DMS79 treated with DMSO at 0.1 percent for 48 hours (cell line): ENCODE data around the gene ITCH.
"Not testable (repeated sequence)": the region's sequence is repeated elsewhere in the genome, so short reads cannot be mapped to it uniquely, and the experiment has no call there.

Experiments used
- DNase-seq: peaks from one replicate; lab custom pipeline; 2025; lab: John Stamatoyannopoulos, UW

ITCH gene

DNA sequence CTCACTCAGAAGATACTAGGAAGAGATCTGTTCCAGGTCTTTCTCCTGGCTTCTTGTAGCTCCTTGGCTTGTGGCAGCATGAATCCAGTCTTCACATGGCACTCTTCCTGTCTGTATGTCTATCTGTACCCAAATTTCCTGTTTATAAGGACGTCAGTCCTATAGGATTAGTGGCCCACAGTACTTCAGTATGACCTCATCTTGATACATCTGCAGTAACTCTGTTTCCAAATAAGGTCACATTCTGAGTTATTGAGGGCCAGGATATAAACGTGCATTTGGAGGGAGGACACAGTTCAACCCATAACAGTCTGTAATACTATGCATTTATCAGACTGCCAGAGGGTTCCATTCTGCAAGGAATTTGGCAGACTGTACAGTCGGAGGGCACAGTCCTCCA is 95.6 kb downstream of the ITCH start:
- no peak for DNase-seq

DNA sequence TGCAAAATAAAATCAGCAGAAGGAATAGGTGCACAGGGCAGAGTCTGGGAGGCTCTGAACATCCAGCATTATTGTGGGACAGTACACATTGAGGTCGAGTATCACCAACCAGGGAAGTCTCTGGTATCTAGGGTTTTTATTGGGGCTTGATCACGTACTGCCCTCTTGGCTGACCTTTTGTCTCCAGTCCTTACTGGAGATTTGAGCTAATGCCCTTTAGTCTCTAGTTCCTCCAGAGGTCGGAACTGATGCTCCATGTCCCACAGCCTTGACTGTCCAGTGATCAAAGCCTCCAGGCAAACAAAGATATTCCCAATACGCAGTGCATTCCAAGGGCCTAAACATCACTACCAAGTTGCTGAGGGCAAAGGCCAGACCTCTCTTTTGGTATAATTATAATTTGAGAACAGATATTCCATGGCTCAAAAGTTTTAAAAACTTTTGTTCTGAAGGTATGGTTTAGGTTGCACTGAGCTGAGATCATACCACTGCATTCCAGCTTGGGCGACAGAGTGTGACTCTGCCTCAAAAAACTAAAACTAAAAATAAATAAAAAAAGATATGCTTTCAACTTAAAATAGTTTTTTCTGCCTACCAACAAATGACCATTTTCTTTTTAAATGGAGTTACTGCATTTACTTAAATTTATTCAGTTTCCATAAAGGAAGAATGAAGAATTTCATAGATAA is 96.3 kb downstream of the ITCH start:
- no peak for DNase-seq

DNA sequence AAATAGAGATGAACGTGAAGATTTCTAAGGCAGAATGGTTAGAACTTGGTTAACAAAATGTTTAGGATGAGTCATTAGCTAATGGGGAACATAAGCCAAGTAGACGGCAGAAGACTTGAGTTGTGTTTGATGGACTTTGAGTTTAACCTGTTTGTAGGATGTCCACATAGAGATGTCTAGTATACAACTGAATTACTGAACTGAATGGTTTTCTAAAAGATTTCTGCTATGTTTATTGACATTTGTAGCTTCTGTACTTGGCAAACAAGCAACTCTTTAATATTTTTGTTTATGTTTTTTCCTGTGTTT is 98.7 kb downstream of the ITCH start:
- DNase-seq, result no peak

DNA sequence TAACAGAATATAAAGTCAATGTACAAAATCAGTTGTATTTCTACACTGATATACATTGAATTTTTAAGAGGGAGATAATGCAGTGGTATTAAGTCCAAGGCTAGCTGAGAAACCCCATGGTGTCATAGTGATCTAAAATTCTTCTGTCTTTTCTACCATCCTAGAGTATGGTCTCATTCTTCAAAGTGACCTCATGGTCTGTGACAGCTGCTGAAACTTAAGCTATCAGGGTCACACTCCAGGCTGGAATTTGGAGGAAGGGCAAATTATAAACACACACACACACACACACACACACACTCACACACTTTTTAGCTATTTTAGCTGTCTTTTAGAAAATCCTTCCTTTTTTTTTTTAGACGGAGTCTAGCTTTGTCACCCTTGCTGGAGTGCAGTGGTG is 105.9 kb downstream of the ITCH start:
- DNase-seq, result no peak

DNA sequence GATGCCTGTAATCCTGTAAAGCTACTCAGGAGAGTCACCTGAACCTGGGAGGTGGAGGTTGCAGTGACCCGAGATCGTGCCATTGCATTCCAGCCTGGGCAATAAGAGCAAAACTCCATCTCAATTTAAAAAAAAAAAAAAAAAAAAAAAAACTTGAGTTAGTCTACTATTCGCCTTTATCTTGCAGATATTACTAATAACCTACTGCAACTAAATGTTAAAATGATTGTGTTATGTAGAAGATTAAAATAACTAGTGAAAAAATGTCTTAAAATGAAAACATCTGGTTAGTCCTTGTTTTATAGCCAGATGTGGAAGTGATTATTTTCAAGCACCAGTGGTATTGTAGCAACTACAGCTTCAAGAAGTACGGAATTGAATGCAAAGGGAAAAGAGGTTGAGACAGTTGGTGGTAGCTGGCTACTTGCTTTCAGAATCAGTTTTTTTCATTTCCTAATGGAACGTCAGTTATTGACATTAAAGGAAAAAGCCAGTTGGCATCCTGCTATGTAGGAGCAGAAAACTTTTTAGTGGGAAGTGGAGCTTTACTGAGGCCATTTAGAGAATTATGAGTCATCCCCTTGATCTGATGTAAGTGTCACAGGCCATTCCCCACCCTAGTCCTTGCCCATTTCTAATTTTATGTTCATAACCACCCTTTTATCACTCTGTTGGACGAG is 109.3 kb downstream of the ITCH start:
- DNase-seq, result peak; percentile 8

DNA sequence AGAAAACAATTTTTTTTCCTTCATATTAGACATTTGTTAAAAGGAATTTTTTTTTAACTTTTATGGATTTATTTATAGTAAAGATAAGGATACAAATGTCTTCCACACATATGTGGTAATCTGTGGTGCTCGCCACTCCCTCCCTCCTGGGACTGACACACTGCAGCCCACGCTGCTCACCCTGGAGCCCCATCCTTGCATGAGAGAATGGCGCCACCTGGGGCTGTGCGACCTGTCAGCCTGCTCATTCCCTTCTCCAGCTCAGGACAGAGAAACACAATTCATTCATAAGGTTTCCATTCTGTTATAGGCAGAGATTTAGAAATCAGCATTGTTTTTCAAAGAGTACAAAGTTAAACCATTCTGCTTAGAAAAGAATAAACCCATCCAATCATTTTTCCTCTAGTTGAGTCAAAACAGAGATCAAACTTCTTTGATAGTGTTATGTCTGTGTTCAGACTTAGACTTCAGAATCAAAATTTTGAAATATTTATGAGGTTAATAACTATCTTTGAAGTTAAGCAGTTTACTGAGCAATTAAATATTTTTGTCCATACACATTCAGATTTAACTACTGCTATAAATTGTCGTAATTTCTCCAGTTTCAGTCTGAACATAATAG is 110.3 kb downstream of the ITCH start:
- DNase-seq, result no peak

DNA sequence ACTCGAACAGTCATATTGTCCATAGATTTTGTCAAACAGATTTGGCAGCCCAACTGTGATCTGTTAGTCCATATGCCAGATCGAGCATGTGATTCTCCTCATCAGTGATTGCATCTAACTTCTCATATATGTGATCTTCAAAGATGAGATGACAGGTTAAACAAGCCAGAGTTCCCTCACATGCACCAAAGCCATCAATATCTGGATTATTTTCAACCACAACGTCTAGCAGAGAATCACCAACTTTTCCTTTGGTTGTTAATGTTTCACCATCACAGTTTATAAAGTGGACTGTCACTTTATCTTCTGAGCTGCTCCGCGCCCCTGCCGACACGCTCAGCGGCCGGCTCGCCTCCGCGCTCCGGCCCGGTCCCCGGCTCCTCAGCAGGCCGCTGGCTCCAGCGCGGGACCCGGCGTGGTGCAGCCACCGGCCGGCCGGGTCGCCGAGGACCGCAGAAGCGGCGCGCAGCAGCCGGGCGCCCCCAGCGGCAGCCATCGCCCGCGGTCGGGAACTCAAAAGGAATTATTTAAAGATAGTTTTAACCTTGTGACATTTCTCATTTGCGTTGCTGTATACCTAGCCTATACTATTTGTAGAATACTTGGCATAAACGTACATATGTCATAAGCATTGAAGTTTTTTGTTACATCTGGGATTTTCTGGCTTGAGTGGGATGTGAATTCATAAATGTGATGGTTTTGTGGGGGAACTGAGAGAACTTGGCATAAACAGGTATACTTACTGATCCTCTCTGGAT is 113.1 kb downstream of the ITCH start:
- DNase-seq, result no peak

DNA sequence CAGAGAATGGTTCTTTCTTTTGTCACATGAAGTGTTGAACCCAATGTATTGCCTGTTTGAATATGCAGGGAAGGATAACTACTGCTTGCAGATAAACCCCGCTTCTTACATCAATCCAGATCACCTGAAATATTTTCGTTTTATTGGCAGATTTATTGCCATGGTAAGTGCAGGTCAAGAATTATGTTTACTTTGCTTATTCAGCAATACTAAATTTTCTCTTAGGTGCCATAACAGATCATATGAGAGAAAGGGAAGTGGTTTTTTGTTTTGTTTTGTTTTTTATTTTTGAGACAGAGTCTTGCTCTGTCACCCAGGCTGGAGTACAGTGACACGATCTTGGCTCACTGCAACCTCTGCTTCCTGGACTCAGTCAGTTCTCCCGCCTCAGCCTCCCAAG is 116.6 kb downstream of the ITCH start:
- DNase-seq, result no peak

DNA sequence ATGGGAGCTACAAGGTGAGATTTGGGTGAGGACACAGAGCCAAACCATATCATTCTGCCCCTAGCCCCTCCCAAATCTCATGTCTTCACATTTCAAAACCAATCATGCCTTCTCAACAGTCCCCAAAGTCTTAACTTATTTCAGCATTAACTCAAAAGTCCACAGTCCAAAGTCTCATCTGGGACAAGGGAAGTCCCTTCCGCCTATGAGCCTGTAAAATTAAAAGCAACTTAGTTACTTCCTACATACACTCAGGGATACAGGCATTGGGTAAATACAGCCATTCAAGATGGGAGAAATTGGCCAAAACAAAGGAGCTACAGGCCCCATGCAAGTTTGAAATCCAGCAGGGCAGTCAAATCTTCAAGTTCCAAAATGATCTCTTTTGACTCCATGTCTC is 119.1 kb downstream of the ITCH start:
- not testable (repeated sequence) for DNase-seq

DNA sequence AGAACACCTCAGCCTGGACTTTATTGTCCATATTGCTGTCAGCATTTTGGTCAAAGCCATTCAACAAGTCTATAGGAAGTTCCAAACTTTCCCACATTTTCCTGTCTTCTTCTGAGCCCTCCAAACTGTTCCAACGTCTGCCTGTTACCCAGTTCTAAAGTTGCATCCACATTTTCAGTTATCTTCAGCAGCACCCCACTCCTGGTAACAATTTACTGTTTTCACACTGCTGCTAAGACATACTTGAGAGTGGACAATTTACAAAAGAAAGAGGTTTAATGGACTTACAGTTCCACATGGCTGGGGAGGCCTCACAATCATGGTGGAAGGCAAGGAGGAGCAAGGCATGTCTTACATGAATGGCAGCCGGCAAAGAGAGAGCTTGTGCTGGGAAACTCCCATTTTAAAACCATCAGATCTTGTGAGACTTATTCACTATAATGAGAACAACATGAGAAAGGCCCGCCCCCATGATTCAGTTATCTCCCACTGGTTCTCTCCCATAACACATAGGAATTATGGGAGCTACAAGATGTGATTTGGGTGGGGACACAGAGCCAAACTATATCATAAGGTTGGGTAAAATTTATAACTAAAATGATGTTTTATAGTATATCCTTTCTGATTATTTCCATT is 120.6 kb downstream of the ITCH start:
- not testable (repeated sequence) for DNase-seq

DNA sequence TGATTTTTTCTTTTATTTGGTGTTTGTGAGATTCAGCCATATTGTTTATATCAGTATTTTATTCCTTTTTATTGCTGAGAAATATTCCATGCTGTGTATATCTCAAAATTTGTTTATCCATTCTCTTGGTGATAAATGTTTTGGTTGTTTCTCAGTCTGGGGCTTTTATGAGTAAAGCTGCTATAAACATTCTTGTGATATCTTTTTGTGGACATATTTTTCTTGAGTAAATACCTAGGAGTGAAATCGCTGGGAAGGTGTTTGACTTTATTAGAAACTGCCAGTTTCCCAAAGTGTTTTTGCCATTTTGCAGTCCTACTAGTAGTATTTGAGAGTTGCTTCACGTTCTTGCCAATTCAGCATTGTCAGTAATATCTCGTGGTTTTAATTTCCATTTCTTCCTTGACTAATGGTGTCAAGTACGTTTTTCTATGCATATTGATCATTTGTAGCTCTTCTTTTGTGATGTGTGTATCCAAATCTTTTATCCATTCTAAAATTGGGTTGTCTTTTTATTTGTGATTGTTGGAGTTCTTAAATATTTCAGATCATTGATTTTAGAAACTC is 122.1 kb downstream of the ITCH start:
- DNase-seq, result no peak

DNA sequence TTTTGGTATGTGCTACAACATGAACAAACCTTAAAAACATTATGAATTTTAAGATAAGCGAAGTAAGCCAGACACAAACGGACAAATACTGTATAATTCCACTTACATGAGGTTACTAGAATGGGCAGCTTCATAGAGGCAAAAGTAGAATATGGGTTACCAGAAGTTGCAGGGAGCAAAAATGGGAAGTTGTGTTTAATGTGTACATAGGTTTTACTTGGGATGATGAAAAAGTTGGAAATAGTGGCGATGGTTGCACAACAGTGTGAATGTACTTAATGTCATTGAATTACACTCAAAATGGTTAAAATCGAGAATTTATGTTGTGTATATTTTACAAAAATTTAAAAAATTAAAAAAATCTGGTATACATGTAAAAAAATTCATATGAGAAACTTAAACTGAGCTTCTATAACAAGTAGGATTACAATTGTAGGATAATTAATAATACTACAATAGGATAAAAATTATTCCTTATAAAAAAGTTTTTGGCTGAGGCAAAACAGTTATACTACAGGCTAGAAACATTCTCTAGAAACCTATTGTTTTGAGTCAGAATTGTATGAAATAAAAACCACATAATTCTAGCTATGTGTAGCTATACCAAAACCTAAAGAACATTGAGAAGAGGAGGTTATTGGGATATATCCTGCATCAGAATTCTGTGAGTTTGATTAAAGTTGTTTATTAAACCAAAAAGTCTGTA is 128.3 kb downstream of the ITCH start:
- no peak for DNase-seq

DNA sequence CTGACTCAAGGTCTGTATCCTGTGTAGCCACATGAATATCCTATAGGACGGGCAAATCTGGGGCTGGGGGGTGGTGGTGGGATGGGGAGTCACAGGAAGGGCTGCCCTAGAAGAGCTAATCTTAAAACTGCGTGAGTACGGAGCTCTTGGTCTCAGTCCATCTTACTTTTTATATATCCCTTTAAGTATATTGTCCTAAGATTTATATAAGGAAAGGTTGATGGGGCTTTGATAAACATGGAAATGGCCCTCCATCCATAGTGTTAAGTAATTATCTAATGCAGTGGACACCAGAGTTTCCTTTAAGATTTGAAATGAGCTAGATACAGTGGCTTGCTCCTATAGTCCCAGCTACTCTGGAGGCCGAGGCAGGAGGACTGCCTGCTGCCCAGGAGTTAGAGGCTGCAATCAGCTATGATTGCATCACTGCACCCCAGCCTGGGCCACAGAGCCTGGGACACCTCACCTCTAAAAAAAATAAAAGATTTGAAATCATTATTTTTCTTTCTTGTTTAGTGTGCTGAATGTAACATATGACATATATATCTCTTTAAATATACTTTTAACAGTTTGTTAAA is 128.9 kb downstream of the ITCH start:
- DNase-seq, result no peak

DNA sequence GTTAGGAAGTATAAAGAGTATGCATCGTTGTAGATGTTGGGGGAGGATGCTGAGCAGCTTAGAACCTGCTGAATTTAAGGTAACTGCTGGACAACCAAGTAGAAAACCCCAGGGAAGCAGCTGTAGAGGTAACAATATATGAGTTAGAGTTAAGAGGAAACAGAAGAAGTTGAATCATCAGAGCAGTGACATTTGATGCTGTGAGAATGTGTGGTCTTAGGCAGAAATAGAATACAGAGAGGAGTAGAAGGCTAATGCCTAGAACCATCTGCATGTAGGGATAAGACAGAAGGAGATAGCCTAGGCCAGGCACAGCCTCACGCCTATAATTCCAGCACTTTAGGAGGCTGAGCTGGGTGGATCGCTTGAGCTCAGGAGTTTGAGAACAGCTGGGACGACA is 130.6 kb downstream of the ITCH start:
- DNase-seq, result no peak

DNA sequence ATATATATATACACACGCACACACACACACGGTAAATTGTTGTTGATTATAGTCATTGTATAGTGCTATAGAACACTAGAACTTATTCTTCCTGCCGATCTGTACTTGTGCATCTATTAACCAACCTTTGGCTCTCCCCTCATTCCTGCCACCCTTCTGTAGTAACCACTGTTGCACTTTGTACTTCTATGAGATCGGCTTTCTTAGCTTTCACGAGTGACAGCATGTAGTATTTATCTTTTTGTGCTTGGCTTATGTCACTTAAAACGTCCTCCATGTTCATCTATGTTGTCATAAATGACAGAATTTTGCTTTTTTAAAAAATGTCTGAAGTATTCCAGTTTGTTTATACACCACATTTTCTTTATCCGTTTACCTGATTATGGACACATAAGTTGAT is 132.2 kb downstream of the ITCH start:
- DNase-seq, result no peak

DNA sequence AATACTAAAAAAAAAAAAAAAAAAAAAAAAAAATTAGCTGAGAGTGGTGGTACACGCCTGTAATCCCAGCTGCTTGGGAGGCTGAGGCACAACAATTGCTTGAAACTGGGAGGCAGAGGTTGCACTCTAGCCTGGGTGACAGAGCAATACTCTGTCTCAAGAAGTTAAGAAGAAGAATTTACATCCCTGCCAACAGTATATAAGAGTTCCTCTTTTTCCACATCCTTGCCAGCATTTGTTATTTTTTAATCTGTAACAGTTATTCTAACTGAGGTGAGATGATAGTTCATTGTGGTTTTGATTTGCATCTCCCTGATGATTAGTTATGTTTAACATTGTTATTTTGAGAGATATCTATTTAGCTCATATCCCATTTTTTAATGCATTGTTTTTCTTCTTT is 132.8 kb downstream of the ITCH start:
- DNase-seq, result no peak

DNA sequence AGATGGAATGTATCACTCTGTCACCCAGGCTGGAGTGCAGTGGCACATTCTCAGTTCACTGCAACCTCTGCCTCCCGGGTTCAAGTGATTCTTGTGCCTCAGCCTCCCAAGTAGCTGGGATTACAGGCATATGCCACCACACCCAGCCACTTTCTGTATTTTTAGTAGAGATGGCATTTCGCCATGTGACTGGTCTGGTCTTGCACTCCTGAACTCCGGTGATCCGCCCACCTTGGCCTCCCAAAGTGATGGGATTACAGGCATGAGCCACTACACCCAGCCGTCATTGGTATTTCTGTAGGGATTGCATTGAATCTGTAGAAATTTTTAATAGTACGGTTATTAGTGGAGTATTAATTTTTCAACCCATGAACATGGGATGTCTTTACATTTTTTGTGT is 134.5 kb downstream of the ITCH start:
- not testable (repeated sequence) for DNase-seq

DNA sequence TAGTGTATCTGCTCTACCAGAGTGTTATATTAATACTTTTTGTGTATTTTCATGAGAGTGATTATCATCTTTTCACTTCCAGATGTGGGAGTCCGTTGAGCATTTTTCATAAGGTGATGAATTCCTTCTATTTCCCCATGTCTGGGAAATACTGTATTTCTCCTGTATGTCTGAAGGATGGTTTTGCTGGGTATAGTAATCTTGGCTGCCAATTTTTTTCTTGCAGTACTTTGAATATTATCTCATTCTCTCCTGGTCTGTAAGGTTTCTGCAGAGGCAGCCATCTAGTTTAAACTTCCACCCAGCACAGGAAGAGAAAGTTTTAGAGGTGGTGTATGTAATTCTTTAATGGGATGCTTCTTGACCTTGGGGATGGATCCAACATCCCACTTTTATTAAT is 137.8 kb downstream of the ITCH start:
- DNase-seq, result no peak

DNA sequence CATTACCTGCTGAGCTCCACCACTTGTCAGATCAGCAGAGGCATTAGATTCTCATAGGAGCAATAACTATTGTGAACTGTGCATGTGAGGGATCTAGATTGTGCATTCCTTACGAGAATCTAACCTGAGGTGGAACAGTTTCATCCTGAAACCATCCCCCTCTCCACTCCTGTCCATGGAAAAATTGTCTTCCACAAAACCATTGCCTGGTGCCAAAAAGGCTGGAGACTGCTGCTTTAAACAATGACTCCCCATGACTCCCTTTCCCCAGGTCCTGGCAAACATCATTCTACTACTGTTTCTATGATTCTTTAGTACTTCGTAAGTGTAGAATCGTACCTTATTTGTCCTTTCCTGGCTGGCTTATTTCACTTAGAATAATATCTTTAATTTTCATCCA is 143.4 kb downstream of the ITCH start:
- no peak for DNase-seq

DNA sequence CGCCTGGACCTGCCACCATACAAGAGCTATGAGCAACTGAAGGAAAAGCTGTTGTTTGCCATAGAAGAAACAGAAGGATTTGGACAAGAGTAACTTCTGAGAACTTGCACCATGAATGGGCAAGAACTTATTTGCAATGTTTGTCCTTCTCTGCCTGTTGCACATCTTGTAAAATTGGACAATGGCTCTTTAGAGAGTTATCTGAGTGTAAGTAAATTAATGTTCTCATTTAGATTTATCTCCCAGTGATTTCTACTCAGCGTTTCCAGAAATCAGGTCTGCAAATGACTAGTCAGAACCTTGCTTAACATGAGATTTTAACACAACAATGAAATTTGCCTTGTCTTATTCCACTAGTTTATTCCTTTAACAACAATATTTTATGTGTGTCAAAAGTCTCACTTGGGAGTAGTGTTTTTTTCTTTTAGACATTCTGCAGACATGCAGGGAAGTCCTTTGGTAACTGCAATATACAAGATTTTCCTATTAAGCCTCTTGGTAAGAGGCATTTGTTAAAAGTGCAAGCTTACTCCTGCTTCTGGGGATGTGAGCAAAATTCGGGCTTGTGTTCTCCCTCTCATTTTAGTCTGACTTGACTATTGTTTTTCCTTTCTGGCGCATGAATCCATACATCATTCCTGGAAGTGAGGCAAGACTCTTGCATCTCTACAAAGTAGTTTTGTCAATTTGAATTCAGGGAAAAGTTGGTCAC is 144.8 kb downstream of the ITCH start:
- DNase-seq, result no peak

DNA sequence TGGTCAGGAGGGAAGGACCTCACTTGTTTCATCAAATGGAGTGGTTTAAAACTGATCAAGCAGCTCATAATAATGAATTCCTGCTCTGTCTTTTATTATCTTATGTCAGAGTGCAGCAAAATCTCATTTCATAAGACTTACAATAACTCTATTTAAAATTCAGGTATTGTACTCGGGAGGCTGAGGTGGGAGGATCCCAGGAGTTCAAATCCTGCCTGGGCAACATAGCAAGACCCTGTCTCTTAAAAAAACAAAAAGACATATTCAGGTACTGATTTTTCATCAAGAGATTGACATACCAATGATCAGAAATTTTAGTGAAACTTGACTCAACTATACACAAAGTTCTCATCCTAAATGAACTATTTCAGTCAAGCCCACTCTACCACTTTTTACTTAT is 147.5 kb downstream of the ITCH start:
- no peak for DNase-seq
